ENCODE measurements around the gene DIDO1. TPM values are rescaled to one million over a fixed set of nuclear protein-coding genes. Genes with fewer than 3 reads are reported as not detected.
A peak's percentile ranks its signal among the peaks of the same experiment; 100 is the strongest.

Gene DIDO1
- total RNA-seq, 3 donors from 2014 or later (not counting 1 experiment from before 2014, with no cell fraction given), result 79.5 to 116 (median 83.4) TPM

DNA sequence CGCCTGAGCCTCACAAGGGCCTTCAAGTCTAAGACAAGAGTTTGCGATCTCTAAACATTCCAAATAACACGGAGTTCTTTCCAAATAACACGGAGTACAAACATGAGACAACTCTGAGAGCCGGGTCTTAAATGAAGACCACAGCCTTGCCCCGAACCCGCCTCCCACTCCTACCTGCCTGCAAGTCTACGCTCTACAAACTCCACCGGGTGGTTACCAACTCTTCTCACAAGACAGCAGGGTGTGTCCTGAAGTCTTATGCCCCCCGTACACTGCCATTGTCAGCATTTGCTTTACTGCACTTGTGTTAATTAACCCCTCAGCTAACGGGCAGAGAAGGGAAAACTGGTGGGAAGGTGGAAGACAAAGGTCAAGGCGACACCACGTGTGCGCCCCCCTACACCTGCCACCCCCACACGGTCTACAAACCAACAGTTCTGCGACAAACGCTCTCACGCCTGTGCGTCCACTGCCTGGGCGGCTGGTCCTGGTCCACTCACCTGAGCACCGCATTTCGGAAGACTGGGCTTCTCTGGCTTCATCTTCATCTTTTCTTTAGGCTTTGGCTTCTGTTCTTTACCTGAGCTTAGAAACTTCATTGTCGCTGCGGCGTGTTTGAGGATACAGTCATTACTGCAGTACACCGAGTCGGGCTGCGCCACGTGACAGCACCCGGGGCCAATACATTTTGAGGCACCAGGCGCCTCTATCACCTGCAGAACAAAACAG lies 19.5 kb downstream of the DIDO1 start:
- 92% methylated on average over 30 of the region's 31 CpGs for WGBS (ENCODE audit: insufficient coverage)
- Mint-ChIP-seq H3K9me3 (no peaks in the 10 kb centered on the region), H3K36me3 (peaks cover 16% of the 10 kb centered on the region), H3K4me1 (peaks cover 20 to 37% of the 10 kb centered on the region in 2 donors), H3K4me3 (no peak overlapping the region), H3K27ac (peak overlapping the region in 1 of 2 donors; percentile 34), H3K27me3 (ENCODE audit: low read depth in 2 of 2) (no peaks in the 10 kb centered on the region)
- Histone ChIP-seq H3K27me3 (ENCODE audit: control insufficient read depth, insufficient read depth, low read length) (no peaks in the 10 kb centered on the region), H3K4me3 (ENCODE audit: low read length) (no peak overlapping the region), H3K9me3 (ENCODE audit: control insufficient read depth, insufficient read depth, low read length) (no peaks in the 10 kb centered on the region), H3K4me1 (ENCODE audit: control insufficient read depth, insufficient read depth, low read length) (no peaks in the 10 kb centered on the region), H3K27ac (ENCODE audit: low read length) (no peak overlapping the region), H3K36me3 (ENCODE audit: control insufficient read depth, insufficient read depth, low read length) (peaks cover 93% of the 10 kb centered on the region)
- TF ChIP-seq, protein P1, sequence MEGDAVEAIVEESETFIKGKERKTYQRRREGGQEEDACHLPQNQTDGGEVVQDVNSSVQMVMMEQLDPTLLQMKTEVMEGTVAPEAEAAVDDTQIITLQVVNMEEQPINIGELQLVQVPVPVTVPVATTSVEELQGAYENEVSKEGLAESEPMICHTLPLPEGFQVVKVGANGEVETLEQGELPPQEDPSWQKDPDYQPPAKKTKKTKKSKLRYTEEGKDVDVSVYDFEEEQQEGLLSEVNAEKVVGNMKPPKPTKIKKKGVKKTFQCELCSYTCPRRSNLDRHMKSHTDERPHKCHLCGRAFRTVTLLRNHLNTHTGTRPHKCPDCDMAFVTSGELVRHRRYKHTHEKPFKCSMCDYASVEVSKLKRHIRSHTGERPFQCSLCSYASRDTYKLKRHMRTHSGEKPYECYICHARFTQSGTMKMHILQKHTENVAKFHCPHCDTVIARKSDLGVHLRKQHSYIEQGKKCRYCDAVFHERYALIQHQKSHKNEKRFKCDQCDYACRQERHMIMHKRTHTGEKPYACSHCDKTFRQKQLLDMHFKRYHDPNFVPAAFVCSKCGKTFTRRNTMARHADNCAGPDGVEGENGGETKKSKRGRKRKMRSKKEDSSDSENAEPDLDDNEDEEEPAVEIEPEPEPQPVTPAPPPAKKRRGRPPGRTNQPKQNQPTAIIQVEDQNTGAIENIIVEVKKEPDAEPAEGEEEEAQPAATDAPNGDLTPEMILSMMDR (IDR thresholded peaks at IDR 0.05), result no peak
- ATAC-seq (no peak), DNase-seq (no peak)
- intact Hi-C loops (cut with micrococcal nuclease), result no loop called here

DNA sequence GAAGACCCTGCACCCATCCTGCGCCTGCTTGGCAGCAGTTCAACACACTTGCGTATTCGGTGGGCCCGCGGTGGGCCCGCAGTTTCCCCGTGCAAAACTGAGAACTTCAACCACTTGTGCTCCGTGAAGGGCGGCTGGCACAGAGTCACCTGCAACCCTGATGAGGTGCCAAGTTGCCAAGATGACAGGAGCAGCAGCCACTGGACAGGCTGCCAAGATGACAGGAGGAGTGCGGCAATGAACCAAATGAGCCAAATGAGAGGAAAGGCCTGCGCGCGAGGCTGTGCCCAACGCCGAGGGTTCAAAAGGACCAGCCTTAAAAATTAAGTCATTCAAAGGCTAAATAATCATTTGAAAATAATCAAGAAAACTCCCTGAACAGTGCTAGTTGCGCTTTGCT lies 20.1 kb downstream of the DIDO1 start:
- intact Hi-C loops (cut with micrococcal nuclease), result no loop called here
- Histone ChIP-seq H3K36me3 (ENCODE audit: control insufficient read depth, insufficient read depth, low read length) (peaks cover 93% of the 10 kb centered on the region), H3K4me1 (ENCODE audit: control insufficient read depth, insufficient read depth, low read length) (no peaks in the 10 kb centered on the region), H3K27me3 (ENCODE audit: control insufficient read depth, insufficient read depth, low read length) (no peaks in the 10 kb centered on the region), H3K9me3 (ENCODE audit: control insufficient read depth, insufficient read depth, low read length) (no peaks in the 10 kb centered on the region), H3K27ac (ENCODE audit: low read length) (no peak overlapping the region), H3K4me3 (ENCODE audit: low read length) (no peak overlapping the region)
- DNase-seq, result no peak
- Mint-ChIP-seq H3K27ac (peak overlapping the region in 1 of 2 donors; percentile 34), H3K4me1 (peaks cover 20 to 33% of the 10 kb centered on the region in 2 donors), H3K4me3 (no peak overlapping the region), H3K27me3 (ENCODE audit: low read depth in 2 of 2) (no peaks in the 10 kb centered on the region), H3K9me3 (no peaks in the 10 kb centered on the region), H3K36me3 (peaks cover 16% of the 10 kb centered on the region)
- 98% methylated on average over 16 of the region's 16 CpGs for WGBS (ENCODE audit: insufficient coverage)
- TF ChIP-seq, protein P1 (IDR thresholded peaks at IDR 0.05), result no peak
- no peak for ATAC-seq

DNA sequence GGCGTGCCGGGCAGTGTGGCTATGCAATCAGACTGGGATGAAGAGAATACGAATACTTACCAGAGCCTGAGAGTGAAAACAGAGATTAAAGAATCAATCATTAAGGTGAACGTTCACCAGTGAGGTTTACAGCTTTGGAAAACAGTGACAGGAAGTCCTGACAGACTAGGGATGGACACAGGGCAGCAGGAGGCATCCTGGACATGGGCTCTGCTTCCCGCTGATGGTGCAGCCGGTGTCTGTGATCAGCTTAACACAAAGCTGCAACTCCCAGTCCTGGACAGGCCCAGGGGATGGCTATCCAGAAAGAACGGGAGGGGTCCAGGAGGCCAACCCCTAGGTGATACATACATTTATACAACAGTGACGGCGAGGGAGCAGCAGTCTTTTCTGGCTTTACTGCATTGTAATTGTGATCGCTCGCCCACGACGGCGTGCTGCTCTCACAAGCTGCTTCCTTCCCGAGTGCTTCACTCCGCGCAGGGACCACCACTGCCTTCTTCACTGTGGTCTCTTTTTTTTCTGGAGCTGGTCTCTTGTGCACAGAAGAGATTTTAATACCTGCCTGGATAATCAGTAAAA lies 20.7 kb downstream of the DIDO1 start:
- TF ChIP-seq, protein P1 (IDR thresholded peaks at IDR 0.05), result no peak
- intact Hi-C loops (cut with micrococcal nuclease), result no loop called here
- Mint-ChIP-seq H3K27ac (peak overlapping the region; percentile 34 to 61), H3K36me3 (peaks cover 16% of the 10 kb centered on the region), H3K4me1 (peaks cover 16 to 28% of the 10 kb centered on the region in 2 donors), H3K9me3 (no peaks in the 10 kb centered on the region), H3K4me3 (no peak overlapping the region), H3K27me3 (ENCODE audit: low read depth in 2 of 2) (no peaks in the 10 kb centered on the region)
- no peak overlapping the region for H3K4me3 ChIP-seq (ENCODE audit: low read length)
- ATAC-seq (no peak), DNase-seq (no peak)
- H3K36me3 ChIP-seq (ENCODE audit: control insufficient read depth, insufficient read depth, low read length), result peaks cover 87% of the 10 kb centered on the region
- no peaks in the 10 kb centered on the region for H3K9me3 ChIP-seq (ENCODE audit: control insufficient read depth, insufficient read depth, low read length)
- H3K27ac ChIP-seq (ENCODE audit: low read length), result no peak overlapping the region
- 97% methylated on average over 17 of the region's 17 CpGs for WGBS (ENCODE audit: insufficient coverage)
- H3K27me3 ChIP-seq (ENCODE audit: control insufficient read depth, insufficient read depth, low read length), result no peaks in the 10 kb centered on the region
- peaks cover under 1% of the 10 kb centered on the region for H3K4me1 ChIP-seq (ENCODE audit: control insufficient read depth, insufficient read depth, low read length)
